ENCODE results near the gene CD300LB.
"Not testable (repeated sequence)": the region's sequence is repeated elsewhere in the genome, so short reads cannot be mapped to it uniquely, and the experiment has no call there.

Gene CD300LB
- 9.1 to 210 (median 49.5) reads per million in 17 experiments for total RNA-seq

DNA sequence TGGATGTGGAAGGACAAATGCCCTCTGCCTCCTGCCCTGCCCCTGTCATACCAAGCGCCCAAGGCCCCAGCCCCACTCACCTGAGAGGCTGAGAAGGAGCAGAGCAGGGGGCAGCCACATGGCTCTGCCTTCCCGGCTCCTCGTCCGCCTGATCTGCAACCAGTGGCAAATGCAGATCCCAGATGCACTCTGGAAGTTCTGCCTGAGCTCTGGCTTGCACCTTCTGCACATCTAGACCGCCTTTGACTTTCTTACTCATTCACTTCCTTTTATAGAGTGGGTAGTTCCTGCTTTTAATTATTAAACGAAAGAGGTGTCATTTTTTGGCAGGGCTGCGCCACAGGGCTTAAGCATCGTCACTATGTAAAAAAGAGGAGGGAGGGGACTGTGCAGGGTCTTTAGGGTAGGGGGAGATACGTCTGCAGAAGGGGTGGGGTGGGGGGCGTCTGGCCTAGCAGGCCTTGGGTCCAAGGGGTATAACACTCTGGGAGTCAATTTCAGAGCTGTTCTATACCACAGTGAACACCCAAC lies at the start of gene CD300LB:
TSS of gene CD300LB (minus strand) at position 245 of the 531 bp plus-strand sequence. CDS start at position 120, 125 bp downstream.
- peak; percentile 62 to 80 (median 74) for DNase-seq

DNA sequence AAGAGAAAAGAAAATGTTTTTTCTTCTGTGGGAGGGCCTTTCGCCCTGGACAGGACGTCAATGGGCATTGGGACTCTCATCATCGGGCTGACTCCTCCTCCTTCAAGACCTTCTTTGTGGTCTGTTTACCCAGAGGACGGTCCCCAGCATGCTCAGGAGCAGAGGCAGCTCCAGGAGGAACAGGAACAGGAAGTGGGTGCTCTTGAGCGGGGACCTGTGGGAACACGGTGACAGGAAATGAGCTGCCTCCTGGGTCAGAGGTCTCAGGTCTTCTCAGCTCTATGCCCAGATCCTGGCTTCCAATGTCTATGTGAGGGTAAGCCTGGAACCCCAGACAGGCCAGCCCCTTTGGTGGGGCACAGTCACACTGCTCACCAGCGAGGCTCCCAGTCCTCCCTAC lies 48.6 kb upstream of the CD300LB start:
- peak; percentile 26 to 65 (median 54) for DNase-seq

DNA sequence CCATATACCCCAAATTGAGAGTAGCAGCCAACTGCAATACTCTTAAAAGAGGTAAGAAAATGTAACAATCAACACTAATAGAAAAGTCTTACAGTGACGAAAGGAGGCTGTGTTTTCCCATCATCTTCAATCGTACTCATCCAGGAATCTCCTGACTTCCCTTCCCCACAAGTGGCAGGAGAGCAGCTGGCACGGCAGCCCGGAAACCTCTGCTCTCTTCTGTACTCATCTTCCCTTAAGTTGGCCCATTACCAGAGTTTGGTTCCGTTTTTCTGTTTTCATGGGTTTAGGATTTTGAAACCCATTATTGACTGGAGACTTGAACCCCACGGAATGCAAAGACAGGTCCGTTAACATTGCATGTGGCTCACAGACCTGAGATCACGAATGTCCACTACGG lies 47.7 kb upstream of the CD300LB start:
- peak in 2 of 4 experiments; percentile 30 to 40 for DNase-seq

DNA sequence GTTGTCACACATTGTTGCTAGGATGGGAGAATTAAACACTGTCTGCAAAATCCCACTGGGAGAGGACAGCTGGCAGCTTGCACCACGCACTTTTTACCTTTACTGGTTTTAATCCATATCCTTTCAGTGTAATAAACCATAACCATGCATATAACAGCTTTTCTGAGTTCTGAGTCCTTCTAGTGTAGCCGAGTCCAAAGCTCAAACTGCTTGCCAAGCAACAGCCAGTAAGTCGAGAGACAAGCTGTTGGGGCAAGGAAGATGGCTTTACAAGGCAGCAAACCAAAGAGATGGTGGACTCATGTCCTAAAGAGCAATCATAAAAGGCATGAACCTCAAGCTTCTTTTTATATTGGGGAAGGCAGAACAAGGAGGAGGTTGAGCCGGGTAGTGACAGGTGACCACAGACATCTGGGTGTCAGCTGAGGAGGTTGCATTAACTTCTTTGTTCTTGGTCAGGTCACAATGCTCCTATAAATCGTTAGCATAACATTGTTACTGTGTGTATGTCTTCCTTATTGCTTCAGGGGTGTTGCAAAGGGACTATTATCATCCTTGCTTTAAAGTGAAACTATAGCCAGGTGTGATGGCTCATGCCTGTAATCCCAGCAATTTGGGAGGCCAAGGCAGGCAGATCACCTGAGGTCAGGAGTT lies 43.3 kb upstream of the CD300LB start:
- DNase-seq, result no peak

DNA sequence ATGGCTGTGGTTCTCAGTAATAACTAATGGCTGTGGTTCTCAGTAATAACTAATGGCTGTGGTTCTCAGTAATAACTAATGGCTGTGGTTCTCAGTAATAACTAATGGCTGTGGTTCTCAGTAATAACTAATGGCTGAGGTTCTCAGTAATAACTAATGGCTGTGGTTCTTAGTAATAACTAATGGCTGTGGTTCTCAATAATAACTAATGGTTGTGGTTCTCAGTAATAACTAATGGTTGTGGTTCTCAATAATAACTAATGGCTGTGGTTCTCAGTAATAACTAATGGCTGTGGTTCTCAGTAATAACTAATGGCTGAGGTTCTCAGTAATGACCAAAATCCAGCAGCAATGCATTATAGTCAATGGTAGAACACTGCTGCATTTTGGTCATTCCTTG lies 42.4 kb upstream of the CD300LB start:
- DNase-seq, result not testable (repeated sequence)

DNA sequence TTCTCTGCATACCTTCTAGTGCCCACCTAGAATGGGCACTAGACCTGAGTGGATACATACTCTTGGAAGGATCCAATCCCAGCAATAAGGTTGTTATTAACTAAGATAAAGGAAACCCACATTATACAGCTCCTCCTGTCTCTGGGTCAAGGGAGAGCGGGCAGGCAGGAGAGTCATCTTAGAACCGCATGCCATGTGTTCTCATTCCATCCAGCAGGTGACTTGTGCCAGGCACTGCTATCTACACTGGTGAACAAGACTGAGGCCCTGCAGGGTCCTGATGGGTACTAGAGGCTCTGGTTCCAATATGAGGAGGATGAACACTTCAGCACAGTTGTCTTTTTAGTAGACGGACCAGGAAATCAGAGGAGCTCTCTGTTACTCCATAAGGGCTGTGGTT lies 41.9 kb upstream of the CD300LB start:
- no peak for DNase-seq

DNA sequence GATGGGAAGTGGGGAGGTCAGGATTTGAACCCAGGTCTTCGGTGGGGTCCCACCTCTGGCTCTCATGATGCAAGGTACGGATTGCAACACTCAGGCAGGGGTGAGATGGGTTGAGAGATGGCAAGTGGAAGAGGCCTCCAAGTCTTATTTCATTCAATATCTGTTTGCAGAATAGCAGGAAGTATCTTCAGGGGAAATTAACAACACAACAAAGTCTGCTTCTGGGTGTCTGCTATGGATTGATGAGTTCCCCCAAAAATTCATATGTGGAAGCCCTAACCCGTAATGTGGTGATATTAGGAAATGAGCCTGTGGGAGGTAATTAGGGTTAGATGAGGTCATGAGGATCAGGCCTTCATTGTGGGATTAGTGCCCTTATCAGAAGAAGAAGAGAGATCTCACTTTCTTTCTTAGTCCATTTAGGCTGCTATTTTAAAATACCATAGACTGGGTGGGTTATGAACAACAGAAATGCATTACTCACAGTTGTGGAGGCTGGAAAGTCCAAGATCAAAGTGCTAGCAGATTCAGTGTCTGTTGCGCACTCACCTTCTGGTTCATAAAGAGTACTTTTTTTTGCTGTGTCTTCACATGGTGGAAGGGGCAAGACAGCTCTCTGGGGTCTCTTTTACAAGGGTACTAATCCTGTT lies 40.5 kb upstream of the CD300LB start:
- peak in 1 of 4 experiments; percentile 47 for DNase-seq

DNA sequence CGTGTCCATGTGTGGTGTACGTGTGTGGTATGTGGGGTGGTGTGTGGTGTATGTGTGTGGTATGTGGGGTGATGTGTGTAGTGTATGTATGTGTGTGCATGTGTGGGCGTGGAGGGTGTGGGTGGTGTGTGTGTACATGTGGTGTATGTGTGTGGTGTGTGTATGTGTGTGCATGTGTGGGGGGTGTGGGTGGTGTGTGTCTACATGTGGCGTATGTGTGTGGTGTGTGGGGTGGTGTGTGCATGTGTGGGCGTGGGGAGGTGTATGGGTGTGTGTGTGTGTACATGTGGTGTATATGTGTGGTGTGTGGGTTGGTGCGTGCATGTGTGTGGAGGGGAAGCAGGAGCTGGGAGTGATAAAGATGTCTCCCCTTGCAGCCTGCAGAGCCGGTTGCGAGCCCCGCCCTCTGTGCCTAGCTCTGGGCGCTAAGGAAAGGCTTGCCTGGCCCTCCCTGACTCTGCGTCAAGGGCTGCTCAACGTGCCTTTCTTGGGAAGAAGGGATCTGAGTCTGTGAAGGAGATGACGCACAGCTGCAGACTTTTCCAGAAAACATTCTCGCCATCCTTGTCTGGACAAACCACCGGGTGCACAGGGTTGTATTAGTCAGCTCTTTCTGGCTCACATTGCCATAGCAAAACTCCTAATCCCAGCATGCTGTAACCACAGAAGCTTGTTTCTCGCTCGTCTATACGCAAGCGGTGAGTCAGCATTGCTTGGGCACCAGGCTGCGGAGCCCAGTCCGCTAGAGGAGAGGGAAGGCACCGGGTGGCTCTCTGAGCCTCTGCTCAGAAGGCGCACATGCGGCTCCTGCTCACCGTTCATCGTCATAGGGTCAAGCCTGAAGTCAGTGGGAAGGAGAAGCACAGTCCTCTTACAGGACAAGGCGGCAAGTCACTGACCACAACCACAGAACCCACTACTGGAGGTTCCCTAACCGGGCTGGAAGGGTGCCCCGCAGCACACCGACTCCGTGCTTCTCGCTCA lies 38.0 kb upstream of the CD300LB start:
- peak; percentile 96 to 99 (median 96) for DNase-seq

DNA sequence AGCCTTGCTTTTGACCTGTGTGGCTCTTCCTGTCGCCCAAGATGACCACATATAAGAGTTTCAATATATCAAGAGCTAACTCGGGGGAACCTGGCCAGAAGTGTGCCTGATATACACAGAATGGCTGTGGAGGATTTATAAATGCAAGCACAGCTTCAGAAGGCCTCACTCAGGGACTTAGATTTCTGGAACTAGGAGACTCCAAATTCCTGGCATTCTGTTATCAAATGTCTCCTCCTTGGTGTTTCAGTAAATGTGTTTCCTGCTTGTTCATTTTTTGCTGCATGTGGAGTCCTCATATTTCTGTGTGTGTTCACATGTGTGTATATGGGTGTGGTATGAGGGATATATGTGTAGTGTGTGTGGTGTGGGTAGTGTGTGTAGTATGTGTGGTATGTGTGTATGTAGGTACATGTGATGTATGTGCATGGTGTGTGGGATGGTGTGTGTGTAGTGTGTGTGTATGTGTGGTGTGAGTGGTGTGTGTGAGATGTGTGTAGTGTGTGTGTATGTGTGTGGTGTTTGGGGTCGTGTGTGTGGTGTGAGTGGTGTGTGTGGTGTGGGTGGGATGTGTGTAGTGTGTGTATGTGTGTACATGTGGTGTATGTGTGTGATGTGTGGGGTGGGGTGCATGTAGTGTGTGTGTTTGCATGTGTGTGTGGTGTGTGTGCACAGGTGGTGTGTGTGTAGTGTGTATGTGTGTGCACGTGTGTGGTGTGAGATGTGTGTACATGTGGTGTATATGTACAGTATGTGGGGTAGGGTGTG lies 37.0 kb upstream of the CD300LB start:
- DNase-seq, result no peak

DNA sequence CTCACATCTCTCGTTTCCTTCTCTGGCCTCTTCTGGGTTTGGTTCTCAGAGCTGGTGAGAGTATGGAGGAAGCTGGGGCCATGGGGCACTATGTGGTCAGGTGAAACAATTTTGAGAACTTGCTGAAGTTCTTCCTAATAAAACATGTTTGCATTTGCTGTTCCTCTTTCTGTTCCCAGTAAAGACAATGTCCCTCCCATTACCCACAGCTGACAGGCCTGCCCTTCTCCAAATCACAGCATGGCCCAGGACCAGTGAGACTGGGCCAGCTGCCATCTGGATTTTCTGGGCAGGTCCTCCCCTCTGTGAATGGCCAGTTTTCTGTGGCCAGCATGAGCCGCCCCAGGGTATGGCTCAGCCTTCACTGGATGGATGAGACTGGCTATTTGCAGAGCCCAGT lies 36.1 kb upstream of the CD300LB start, which contains the start of gene CD300H:
TSS of gene CD300H (minus strand) at position 113 of the 400 bp plus-strand sequence.
- peak; percentile 73 to 87 (median 81) for DNase-seq

DNA sequence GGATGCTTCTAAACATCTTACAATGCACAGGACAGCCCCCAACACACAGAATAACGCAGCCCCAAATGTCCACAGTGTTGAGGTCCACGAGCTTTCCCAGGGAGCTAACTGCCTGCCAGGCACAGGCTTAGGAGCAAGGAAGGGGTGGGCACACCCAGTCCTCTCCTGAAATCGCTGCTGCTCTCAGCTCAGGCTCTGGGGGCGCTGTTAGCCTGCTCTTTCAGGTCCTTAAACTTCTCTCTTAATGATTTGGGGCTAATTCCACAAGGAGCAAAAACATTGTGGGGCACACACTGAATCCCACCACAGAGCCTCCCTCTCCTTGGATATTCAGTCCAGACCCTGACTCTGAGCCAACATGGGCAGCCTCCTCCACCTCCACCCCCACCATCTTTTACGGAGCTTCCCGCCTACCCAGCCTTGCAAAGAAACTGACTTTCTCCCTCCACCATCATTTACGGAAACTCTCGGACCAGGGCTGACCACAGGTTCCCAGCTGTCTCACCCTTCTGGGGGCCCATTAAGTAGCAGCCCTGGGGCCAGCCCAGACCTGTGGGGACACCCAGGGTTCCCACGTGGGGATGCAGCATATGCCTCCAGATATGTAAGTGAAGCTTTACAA lies 35.0 kb upstream of the CD300LB start:
- peak; percentile 55 to 79 (median 64) for DNase-seq

DNA sequence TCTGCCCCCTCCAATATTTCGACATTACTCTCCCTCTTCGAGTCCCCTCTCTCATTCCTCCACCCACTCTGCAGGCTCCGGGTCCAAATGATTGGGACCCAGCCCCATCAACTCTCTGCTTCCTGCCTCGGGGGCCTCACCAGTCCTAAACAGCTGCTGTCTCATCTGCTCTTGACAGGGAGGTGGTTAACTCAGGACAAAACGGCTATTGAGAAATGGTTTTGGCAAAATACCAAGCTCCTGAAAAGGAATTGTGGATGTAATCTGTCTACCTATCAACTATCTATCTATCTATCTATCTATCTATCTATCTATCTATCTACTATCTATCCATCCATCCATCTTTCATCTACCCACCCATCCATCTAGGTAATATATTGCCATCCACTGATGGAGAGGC lies 33.9 kb upstream of the CD300LB start:
- peak in 1 of 4 experiments; percentile 65 for DNase-seq

DNA sequence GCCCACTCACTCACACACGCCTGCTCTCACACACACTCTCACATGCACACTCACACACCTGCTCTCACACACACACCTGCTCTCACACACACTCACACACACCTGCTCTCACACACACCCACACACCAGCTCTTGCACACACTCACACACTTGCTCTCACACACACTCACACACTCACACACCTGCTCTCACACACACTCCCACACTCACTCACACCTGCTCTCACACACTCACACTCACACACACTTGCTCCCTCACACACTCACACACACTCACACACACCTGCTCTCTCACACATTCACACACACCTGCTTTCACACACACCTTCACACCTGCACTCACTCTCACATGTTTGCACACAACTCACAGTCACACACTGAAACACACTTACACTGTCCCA lies 32.1 kb upstream of the CD300LB start:
- DNase-seq, result no peak

DNA sequence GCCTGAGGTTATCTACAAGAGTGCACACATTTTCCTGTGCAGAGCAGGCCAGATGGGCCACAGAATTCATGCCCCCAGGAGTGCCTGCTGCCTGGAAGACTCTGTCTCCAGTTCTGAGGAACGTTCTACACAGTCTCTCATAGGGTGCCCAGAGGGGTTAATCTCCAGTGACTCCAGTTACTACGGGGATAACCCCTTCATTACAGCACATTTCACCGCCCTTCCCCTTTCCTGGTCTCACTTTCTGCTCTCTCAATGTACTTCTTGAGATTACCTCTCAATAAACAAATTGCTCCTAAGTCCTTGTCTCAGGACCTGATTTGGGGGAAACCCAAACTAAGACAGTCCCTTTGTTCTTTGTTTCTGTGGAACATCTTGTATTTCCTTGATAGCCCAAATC lies 30.3 kb upstream of the CD300LB start:
- DNase-seq, result no peak

DNA sequence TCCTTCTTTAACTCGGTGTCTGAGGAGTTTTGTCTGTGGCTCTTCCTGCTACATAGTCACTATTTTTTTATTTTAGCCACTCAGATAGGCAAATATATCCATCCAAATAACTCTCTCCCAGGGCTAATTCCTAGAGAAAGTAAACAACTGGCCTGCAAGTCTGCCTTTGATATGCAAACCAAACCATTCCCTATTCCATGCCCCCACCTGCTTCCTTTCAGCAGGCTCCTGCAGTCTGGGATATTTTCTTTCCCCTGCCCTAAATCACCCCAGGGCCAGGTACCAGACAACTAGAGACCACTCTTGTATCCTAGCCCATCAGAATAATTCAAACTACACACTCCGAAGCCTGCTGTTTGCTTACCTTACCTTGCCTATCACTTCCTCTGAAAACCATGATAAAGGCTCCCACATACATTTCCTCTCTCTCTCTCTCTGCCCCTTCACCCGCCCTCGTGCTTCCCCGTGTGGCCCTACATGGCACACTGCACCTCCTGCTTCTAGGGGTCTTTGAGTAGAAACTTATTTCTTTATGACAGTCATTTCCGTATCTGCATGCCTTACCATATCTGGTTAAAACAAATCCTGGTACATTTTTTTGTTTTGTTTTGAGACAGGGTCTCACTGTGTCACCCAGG lies 27.7 kb upstream of the CD300LB start:
- peak in 1 of 4 experiments; percentile 2 for DNase-seq

DNA sequence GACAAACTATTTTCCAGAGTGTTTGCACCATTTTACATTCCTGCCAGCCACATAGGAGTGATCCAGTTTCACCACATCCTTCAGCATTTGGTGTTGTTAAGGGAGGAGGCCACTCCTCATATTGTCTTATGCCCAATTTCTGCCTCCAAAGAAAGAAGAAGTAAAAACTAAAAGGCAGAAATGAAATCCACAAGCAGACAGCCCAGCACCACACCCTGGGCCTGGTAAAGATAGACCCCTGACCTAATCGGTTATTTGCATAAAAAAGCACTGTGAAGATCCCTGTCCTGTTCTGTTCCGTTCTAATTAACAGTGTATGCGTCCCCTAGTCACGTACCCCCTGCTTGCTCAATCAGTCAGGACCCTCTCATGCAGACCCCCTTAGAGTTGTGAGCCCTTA lies 27.1 kb upstream of the CD300LB start:
- DNase-seq, result not testable (repeated sequence)

DNA sequence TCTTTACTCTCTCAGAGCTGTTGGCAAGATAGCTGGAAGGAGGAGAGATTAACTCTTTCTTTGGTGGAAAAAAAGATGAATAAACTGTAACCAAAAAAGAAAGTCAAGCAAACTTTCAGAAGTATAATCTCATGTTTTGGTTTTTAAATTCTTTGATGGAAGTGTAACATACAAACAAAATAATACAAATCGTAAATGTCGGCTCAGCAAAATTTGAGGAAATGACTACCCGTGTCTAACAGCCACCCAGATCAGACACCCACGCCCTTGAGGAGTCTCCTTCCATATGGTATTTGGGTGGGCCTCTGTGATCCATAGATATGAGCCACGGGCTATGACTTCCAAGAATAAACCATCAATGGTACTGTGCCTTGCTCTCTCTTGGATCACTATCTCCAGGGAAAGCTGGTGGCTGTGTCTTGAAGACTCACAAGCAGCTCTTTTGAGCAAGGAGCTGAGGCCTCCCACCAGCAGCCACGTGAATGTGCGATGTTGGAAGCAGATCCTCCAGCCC lies 24.2 kb upstream of the CD300LB start:
- peak in 1 of 4 experiments; percentile 26 for DNase-seq

DNA sequence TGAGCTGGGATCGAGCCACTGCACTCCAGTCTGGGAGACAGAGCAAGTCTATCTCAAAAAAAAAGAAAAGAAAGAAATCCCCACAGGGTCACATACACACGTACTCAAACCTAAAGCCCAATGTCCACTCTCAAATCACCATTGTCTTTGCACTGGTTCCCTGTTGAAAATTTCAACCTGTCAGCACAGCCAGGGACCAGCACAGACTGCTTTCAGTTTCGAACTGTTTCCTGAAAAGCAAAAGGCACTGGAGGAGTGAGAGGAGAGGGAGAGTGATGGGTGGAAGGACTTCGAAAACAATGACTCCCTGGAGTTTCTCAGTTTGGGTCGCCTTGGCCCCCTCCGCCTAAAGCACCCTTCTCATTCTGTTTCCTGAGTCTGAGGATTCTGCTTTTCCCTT lies 23.6 kb upstream of the CD300LB start:
- DNase-seq, result peak in 3 of 4 experiments; percentile 25 to 50 (median 44)

DNA sequence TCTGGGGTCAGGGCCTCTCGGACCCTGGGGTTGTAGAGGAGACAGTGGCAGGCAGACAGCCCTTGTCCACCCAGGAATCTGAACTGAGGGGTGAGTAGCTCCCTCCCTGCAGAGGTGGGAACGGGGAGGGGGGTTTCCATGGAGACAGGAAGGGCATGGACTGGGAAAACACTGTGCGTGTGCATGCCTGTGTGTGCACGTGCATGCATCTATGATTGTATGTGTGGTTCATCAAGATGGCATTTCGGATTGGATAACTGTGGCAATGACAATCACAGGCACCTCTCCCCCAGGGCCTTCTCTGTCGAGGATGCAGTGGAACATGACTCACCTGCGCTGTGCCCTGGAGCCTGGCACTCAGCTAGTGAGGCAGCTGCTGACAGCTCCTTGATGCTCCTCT lies 20.8 kb upstream of the CD300LB start:
- DNase-seq, result no peak

DNA sequence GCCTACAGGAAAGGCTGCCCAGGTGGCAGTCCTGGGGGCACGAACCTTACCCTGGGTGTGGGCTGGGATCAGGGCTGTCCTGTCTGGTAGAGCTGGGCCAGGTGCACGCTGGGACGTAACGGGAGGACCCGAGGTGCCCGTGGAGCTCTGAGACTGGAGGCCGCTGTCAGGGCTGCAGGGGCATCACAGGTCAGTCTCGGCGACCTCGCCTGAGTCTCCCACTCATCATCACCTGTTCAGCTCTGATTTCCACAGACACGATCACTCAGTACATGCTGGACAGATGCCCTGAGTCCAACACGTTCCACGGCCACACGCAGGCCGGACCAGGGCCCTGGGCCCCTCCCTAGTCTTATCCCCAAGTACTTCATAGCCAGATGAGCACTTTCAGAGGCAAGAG lies 19.3 kb upstream of the CD300LB start:
- no peak for DNase-seq

DNA sequence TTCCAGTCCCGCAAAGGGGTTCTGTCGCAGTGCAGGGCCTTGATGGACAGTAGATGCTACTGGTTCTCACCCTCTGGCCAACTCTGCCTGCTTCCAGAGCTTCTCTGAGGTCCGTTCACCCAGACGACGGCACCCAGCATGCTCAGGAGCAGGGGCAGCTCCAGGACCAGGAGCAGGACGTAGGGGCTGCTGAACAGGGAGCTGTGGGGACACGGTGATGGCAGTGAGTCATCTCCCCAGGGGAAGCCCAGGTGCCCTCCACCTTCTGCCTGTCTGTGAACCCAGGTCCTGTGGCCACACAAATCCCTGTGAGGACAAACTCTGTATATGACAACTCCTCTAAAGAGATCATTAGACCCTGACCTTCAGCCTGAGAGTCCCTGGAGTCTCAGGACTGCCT lies 18.1 kb upstream of the CD300LB start:
- DNase-seq, result no peak

All from suppressor macrophage (primary cell).